UCSD-AML1 (cell line): ENCODE results near the gene DCANP1.
"Not testable (repeated sequence)": the region's sequence is repeated elsewhere in the genome, so short reads cannot be mapped to it uniquely, and the experiment has no call there.

ENCODE experiments used
- DNase-seq: peaks from one replicate; lab custom pipeline; 2025; ENCODE audit not compliant: unreplicated experiment; lab: John Stamatoyannopoulos, UW

DCANP1 gene, protein sequence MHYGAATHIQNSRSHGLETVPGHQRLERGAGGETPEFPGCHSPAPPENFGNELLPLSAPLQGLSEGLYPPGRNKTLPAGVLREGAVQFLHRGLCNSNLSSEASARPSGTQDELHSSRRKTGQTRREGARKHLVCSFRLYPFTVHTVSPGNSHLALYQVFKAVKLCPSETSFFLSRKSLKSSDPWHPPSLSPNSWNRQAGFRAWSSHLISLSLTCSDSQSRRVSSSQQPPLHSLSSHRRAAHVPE

DNA sequence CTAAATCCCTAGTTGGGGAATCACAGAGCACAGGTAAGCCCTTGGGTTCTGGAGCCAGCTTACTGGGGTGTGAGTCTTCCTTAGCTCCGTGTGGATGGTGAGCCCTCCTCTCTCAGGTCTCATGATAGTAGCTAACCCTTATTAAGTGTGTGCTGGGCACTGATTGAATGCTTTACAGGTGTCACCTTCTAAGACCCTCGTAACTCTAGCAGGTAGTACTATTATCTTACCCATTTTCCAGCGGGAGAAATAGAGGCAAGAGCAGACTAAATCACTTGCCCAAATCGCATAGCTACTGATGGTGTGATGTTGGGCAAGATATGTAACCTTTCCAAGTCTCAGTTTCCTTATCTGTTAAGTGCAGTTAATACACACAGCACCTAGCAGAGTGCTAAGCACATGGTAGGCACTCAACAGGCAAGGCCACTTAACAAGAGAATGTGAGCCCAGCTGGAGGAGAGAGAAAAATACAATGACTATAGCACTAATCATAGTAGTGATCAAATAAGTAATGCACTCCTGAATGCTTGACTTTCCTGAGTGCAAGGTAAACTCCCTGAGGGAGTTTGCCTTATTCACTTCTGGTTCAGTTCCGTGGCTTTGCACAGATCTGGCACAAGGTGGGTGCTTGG, at the start of gene DCANP1:
DCANP1 (minus strand) TSS at position 51 of the 632 bp plus-strand sequence. CDS start 240 bp downstream, outside the sequence.
- DNase-seq: no peak

DNA sequence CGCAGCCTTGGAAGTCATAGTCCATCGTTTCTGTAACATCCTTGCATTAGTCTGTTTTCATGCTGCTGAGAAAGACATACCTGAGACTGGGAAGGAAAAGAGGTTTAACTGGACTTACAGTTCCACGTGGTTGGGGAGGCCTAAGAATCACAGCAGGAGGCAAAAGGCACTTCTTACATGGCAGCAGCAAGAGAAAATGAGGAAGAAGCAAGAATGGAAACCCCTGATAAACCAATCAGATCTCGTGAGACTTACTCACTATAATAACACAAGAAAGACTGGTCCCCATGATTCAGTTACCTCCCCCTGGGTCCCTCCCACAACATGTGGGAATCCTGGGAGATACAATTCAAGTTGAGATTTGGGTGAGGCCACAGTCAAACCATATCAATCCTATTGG, 48.4 kb upstream of the DCANP1 start:
- DNase-seq: not testable (repeated sequence)

DNA sequence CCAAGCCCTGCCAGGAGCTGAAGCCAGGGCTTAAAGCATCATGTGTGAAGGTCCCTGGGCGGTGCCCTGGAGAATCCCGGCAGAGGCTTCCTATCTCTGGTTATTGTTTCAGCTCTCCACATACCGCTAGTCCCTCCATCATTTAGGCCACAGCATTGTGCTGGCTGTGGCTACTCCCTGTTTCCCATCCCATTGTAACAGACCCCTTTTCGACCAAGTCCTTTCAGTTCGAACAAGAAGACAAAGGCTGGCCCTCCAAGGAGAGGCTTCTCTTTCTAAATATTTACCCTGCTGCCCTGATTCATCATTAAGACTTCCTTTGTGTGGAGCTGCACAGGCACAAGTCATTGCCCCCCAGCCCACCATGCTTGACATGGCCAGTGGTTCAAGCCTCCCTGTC, 47.0 kb upstream of the DCANP1 start:
- no peak for DNase-seq

DNA sequence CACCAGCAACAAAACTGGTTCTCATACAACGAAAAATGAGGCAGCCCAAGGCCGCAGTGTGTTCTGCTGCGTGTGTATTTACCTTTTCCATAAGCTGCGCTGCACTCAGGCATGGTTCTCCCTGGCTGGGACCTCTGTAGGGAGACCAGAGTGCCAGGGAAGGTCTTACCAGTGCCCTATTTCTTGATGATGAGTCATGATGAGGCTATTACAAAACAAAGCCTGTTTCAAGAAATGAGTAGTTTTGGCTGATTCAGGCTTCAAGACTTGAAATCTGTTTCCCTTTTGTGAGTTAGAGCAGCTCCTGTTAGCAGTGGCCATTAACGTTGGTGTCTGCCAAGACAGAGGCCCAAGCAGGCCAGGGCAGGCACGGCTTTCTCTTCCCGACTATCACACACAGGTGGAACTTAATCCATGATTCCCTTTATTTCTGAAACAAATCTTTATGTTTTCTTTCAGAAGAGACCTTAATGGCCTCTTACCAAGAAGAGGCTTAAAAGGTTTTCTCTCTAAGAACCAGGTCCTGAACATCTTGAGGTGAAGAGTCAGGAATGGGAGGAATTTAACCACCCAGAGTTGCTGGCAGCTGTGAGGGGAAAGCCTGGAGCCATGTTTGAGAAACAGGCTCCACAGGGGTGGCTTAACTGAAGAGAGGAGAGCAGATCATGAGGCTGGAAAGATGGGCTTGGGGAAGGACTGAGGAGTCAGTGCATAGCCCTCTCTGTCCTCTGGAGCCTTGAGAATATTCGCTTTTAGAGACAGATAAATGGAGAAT, 46.4 kb upstream of the DCANP1 start:
- no peak for DNase-seq

DNA sequence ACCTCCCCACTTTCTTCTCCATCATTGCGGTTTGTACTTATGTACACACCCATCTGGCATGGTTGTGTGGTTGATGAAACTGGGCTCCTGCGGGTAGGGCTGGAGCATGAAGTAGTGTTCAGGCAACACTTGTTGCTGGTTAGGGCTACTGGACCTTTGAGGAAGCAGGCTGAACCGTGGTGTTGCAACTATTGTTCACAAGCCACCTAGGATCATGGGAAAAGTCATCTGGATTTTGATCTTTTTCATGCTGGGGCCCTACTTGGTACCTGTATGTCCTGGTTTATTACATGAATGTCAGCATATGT, 45.1 kb upstream of the DCANP1 start:
- DNase-seq: no peak

DNA sequence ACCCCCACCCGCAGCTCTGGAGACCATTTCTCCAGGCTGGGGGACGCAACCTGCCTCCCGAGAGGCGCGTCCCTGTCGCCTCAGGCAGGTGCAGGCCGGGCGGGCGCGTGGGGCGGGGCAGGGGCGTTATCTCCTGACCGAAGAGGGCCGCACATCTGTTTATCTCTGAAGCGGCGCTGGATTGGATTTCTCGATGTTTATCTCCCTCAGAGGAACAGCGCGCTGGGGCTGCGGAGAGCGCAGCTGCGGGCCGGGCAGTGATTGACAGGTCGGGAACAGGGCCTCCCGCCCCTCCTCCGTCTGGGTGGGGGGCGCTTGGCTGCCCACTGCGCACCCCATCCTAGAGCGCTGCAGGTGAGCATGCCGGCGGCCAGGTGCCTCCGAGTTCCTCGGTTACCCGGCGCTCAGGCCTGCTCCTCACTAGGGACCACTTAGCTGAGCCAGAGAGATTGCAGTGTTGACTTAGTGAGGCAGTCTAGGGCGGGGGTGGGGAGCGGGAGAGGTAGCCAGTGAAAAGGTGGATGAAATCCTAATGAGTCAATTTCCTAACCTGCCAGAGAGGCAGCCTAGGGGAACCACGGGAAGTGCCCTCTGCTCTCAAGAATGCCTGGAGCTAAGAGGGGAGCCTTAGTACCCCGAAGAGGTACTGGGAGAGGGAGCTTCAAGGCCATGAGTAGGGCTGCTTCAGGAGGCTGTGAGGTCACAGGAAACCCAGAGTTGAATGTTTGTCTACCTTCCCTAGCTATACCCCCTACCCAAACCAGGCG, 44.6 kb upstream of the DCANP1 start:
- no peak for DNase-seq

DNA sequence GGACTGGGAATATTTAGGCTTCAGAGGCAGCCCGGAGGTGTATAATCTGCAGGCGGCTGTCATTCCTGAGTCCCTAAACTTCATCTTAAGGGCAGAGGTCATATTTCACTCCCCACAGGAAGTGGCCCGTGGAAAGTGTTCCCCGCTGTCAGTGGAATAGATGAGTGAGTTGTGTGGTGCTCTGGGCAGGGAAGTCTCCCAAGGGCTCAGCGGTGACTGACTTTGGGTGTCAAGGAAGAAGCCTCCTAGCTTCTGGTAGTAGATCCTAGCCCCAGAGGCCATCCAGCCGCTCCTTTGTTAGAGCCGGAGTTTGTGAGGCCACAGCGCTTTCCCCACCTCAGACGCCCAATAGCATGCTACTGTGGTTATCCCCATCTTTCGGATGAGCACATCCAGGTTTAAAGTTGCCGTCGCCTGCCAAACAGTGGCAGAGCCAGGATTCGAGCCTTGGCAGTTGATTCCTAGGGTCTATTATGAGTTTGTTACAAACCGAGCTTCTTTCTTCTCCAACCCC, 43.9 kb upstream of the DCANP1 start:
- DNase-seq: no peak

DNA sequence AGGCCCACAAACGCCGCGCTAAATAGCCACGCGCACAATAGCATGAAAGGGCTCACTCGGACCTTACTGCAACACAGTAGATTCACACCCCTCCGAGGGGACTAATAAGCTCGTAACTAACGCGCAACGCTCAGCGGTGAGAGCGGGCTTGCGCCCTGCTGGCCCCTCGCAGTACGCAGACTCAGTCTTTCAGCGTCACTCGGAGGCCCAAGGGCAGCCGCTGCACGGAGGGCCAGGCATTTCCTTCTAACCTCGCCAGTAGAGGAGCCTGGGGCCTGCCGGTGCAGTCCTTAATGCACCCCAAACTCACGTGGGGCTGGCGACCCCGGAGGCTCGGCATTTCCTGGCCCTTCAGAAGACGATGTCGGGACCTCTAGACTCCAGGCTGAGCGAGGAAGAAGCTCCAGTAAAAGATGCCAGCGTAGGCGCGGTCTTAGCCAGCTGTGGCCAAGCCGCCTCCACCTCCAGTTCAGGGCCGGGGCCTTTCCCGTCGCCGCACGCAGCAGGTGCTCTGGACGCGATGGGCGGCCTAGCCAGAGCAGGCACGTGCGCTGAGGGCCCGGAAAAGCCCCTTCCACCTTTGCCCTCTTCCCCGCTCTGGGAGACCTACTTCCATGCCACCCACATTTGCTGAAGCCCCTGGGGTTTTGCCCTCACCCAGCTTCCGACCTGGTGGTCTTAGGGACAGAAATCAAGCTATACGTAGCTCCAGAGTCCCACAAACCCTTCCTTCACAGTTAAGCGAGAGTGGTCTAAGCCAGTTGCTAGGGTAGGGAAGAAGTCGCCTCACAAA, 43.3 kb upstream of the DCANP1 start:
- no peak for DNase-seq

DNA sequence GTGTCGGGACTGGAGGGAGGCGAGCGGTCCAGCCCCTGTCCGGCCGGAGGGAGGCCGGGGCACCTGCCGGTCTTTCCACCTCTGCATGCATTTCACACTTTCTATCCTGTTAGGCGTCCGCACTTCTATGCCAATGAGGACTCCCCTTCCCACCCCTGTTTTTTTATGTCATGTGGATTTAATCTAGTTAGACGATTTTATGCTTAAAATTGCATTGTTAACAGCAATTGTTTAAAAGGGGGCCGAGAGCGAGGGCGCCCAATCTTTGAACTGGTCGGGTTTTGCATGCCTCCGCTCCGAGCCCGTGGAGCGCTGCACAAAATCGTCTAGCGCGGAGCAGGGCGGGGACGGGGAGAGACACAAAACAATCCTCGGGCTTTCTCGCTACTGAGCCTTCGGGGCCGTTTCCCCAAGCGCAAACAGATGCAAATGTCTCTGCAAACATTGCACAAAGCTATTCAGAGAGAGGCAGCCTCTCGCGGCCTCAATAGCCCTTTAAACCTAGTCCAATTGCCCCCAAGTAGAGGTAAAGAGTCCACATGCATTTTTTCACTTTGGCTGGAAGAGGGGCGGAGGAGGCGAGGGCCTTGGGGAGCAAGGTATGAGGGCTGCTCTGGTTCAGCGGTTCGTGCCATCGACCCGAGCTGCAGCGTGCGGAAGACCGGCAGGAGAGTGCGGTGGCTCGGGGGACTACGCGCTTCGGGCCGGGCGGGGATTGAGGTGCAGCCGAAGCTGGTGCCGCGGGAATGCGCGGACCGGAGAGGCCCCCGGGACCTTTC, 42.5 kb upstream of the DCANP1 start:
- no peak for DNase-seq

DNA sequence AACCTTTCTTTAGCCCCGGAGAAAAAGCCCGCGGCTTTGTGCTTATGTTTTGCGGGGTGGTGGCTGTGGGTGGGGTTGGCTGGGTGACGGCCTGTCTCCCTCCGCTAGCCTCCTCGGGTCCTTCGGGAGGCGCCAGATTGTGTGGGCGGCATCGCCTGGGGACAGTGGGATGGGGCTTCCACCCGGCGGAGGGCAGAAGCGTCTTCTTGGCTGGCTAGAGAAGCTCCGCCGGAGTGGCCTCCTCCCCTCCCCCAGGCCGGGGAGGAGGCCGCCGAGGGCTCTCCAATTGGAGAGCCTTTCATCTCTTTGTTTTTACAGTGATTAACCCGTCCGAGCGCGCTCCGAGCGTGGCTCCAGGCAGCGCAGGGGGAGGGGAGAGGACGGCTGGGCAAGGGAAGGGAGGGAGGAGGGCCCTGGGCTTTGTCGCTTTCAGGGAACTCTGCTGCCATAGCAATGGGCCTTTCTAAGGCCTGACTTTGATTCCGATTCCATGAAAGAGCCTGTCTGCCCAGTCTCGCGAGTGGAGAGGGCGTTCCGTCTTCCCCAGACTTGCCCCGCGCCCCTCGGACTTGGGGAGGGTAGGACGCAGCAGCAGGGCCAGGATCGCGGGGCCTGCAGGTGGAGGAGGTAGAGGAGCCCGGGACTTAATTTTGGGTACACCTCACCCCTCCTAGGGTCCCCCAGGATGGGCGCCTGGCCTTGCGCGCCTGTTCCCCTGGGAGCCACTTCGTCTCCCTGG, 41.7 kb upstream of the DCANP1 start:
- no peak for DNase-seq

DNA sequence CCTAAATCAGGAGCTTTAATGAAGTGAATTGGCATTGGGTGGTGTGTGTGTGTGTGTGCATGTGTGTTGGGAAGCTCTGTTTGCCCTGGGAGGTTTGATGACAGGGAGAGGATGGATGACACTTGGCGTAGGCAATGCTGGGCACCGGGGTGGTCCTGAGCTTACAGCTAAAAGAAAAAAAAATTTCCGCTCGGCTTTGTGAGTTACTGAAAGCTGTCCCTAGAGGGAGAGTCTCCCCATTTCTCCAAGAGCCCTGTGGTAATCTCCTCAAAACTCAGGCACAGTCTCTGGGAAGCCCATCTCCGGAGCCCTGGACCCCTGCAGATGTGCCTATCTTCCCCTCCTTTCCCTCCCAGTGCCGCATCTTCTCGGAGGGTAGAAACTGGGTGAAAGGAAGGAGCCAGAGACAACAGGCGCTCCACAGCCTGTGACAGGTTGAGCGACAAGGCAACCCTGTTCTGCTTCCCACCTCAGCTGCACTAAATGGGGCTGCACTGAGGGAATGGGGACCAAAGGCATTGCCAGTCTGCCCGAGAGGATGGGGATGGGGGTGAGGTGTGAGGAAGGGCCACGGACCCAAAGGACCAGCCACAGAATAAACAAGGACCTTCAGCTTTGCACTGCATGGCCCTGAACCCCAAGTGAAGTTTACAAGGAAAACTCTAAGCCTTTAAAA, 40.8 kb upstream of the DCANP1 start:
- DNase-seq: no peak

DNA sequence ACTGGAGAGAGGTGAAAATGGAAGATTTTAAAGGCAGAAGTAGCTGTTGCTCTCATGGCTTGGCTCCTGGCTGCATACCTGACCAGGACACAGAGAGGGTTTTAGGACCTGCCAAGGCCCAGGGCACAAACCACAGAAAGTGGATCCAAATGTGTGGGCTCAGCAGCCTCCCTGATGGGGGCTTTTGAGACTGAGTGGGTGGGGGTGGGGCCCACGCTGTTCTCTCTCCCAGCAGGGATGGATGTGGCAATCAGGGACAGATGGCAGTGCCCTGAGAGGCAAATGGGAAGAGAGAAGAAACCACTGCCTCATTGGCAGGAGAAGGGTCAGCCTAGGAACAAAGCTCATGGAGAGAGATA, 39.9 kb upstream of the DCANP1 start:
- no peak for DNase-seq

DNA sequence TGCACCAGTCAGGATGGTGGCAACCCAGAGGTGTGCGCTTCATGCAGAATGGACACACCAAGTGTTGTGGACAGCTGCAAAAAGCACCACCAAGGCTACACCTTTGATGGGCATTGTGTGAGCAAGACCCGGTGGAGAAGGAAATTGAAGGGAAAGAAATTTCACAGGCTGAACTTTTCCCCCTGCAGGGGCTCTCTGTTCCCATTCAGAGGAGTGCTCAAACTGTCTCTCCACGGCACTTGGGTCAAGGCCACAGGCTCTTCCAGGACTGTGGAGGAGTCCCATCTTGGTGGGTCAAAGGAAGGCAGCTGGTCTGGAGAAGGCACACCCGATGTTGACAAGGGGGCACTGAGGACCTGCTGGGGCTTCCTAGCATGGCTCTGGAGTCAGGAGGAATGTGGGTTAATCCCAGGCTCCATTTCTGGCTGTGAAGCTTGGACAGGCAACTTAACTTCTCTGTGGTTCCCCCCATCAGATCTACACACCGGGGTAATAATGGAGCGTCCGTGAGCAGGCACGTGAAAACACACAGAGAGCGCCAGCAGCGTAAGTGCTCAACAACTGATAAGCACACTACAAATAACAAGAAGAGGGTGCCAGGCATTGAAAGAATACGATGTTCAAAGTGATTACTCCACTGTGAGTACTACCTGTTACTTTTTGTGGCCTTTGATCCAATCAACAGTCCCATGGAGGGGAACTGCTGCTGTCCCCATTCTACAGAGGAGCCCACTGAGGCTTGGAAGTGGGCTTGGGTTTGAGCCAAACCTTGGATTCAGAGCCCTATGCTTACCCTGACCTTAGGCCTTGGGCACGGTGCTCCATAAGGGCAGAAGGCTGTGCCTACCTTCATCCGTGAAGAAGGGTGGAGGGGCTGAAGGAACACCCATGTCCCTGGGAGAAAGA, 39.2 kb upstream of the DCANP1 start:
- DNase-seq: no peak

DNA sequence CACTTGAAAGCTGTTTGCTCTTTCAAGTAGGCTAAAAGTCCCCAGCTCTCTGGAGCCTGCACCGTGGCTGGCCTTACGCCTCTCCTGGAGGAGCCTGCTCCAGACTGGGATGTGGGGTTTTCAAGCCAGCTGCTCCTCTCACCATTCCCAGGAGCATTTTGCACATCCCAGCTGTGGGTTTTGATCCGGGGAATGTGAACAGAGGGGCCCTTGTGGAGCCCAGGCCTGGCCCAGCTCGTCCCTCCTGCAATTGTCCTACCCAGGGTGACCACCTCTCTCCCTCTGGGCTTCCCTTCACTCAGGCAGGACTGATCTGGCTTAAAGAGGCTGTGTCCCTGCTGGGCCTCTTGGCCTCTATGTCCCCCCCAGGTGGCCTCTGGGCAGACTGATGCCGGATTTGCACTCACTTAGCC, 37.5 kb upstream of the DCANP1 start:
- DNase-seq: no peak

DNA sequence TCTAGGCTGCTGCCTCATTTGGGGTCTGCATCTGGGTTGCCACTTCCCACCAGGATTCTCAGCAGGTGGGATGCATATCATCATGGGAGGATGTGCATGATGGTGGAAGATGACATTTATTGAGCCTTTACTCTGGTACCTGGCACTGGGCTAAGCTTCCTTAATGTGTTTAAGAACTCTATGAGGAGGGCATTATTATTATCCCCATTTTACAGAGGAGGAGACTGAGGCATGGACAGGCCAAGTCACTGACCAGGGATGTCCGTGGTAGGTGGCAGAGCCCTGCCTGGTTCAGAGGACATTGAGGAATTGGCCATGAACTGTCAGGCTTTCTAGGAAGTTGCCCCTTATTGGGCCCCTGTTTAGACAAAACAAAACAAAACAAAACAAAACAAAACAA, 36.1 kb upstream of the DCANP1 start:
- DNase-seq: no peak

DNA sequence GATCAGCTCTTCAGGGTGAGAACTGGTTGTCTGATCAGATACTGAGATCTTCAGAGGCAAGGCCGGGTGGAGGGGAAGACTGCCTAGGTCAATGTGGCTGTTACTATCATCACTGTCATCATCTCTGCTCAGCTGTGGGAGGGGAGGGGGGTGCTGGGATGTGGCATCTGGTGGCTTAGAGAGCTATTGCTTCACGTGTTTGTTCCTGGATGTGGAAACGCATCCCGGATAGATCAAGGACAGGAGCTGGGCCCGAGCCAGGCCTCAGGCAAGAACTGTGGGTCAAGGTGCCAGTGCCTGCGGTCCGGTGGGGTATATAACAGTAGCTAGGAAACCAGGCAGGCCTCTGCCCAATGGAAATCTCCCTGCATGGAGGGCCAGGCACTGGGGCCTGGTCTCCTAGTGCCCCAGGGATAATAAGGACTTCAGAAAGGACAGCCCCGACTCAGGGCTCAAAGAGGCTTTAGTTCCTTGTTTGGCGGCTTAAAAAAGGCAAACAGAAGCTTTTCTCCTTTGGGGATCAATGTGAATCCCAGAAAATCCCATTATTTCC, 35.3 kb upstream of the DCANP1 start:
- DNase-seq: peak; percentile 39

DNA sequence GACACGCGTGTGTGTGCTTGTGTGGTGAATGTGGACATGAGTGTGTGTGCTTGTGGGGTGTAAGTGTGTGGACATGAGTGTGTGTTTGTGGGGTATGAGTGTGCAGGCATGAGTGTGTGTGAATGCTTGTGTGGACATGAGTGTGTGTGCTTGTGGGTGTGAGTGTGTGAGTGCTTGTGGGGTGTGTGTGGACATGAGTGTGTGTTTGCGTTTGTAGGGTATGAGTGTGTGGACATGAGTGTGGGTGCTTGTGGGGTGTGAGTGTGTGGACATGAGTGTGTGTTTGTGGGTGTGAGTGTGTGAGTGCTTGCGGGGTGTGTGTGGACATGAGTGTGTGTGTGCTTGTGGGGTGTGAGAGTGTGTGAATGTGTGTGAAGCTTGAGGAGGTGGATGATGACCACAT, 34.8 kb upstream of the DCANP1 start:
- DNase-seq: no peak
